Endothelial cell of umbilical vein (primary cell): ENCODE data around the gene OR5M3. TPM values are rescaled to one million over a fixed set of nuclear protein-coding genes. Genes with fewer than 3 reads are reported as not detected.

Source experiments
- Bru-seq: library from RNA; stranded (reverse); fragments of 400-500 nt; gene quantifications from one replicate; lab custom pipeline; 2021; lab: Mats Ljungman, UMichigan
- BruChase-seq, 2 experiments: library from RNA; stranded (reverse); fragments of 400-500 nt; gene quantifications; one replicate each; lab custom pipeline; 2021; lab: Mats Ljungman, UMichigan
- BruUV-seq: library from RNA; stranded (reverse); fragments of 400-500 nt; replicated peaks from 2 replicates; lab custom pipeline; 2021; lab: Mats Ljungman, UMichigan
- CTCF ChIA-PET: fragments of 300-600, 350-600 bp; sonication (Branson Sonifier 250); formaldehyde crosslinking; loops from one replicate; lab custom pipeline; 2021; ENCODE audit warnings: antibody characterized with exemption, inconsistent platforms; lab: Charles Lee
- POLR2A ChIA-PET: fragments of 300-600, 350-600 bp; sonication (Branson Sonifier 250); formaldehyde crosslinking; loops from one replicate; lab custom pipeline; 2021; ENCODE audit warnings: antibody characterized with exemption, inconsistent platforms; lab: Charles Lee
- DNase-seq: peaks from one replicate; pipeline ENCODE4 v3.0.0-alpha.2; 2011; ENCODE audit warnings: low read depth, low spot score
- FAIRE-seq: peaks from 2 replicates; lab custom pipeline; 2011; peaks lifted over from hg19 to GRCh38; lab: Jason Lieb, UNC
- H2AFZ ChIP-seq: 2 replicates; pipeline ENCODE4 v1.6.0; 2012; ENCODE audit warnings: low read depth, low read length, control low read depth, inconsistent platforms
- H3K27ac ChIP-seq: 2 replicates; pipeline ENCODE4 v1.5.1; 2011; ENCODE audit warnings: low read depth, mild to moderate bottlenecking, control low read depth, low read length, moderate library complexity; ENCODE audit not compliant: insufficient read depth
- H3K27me3 ChIP-seq, 2 experiments: 2 replicates each; pipeline versions ENCODE4 v1.6.0 to v1.6.1; 2011; ENCODE audit warnings: low read length in 2 of 2, mixed read lengths in 1 of 2; ENCODE audit not compliant: control insufficient read depth in 2 of 2, insufficient read depth in 2 of 2
- H3K36me3 ChIP-seq, 2 experiments: 2 replicates in 1 of 2; 3 replicates in 1 of 2; pipeline ENCODE4 v1.5.1; 2011; ENCODE audit warnings: low read length in 2 of 2, mild to moderate bottlenecking in 1 of 2, moderate library complexity in 1 of 2; ENCODE audit not compliant: control insufficient read depth in 2 of 2, insufficient read depth in 2 of 2; ENCODE audit errors: extremely low read depth in 1 of 2
- H3K4me1 ChIP-seq: 3 replicates; pipeline ENCODE4 v1.5.1; 2011; ENCODE audit warnings: mild to moderate bottlenecking, low read length; ENCODE audit not compliant: control insufficient read depth, insufficient read depth; ENCODE audit errors: extremely low read depth
- H3K4me2 ChIP-seq: 2 replicates; pipeline ENCODE4 v1.6.1; 2011; ENCODE audit warnings: low read length, control low read depth, mixed read lengths; ENCODE audit not compliant: insufficient read depth
- H3K4me3 ChIP-seq, 3 experiments: fragments of 200-600 bp in 1 of 3; sonication (generic), shearing (Covaris generic) in 1 of 3; replicated peaks in 1 of 3; 2 replicates each; pipeline ENCODE4 v1.5.1; 2011 to 2016; ENCODE audit warnings: control low read depth in 3 of 3, low read length in 3 of 3, mild to moderate bottlenecking in 2 of 3, inconsistent platforms in 1 of 3, low read depth in 1 of 3, moderate library complexity in 1 of 3; ENCODE audit not compliant: insufficient read depth in 1 of 3
- H3K79me2 ChIP-seq: 2 replicates; pipeline ENCODE4 v1.6.0; 2012; ENCODE audit warnings: low read length, inconsistent platforms; ENCODE audit not compliant: control insufficient read depth, insufficient read depth
- H3K9ac ChIP-seq: replicated peaks from 2 replicates; pipeline ENCODE3; 2011; ENCODE audit warnings: low read length, control low read depth; ENCODE audit not compliant: insufficient read depth; ENCODE audit errors: extremely low read depth
- H3K9me1 ChIP-seq: replicated peaks from 3 replicates; pipeline ENCODE4 v1.6.0; 2011; ENCODE audit warnings: mild to moderate bottlenecking, low read length; ENCODE audit not compliant: control insufficient read depth, insufficient read depth; ENCODE audit errors: extremely low read depth
- H3K9me3 ChIP-seq: replicated peaks from 2 replicates; pipeline ENCODE4 v1.5.1; 2012; ENCODE audit warnings: low read length, inconsistent platforms; ENCODE audit not compliant: control insufficient read depth, insufficient read depth
- H4K20me1 ChIP-seq: replicated peaks from 2 replicates; pipeline ENCODE3; 2011; ENCODE audit warnings: mild to moderate bottlenecking, low read length; ENCODE audit not compliant: control insufficient read depth, insufficient read depth; ENCODE audit errors: extremely low read depth
- EZH2 ChIP-seq: IDR thresholded peaks from 2 replicates; pipeline ENCODE4 v1.6.1; 2012; ENCODE audit warnings: borderline replicate concordance, low read depth, mild to moderate bottlenecking, moderate library complexity, low read length, inconsistent platforms; ENCODE audit not compliant: severe bottlenecking
- FOS ChIP-seq: IDR thresholded peaks from 2 replicates; pipeline ENCODE4 v1.6.1; 2011; ENCODE audit warnings: mild to moderate bottlenecking, low read length, moderate library complexity, borderline replicate concordance; ENCODE audit not compliant: insufficient read depth
- GATA2 ChIP-seq: IDR thresholded peaks from 2 replicates; pipeline ENCODE4 v1.7.0; 2011; ENCODE audit warnings: low read depth, mild to moderate bottlenecking, moderate library complexity, mixed read lengths, low read length; ENCODE audit not compliant: insufficient read length, insufficient read depth
- JUN ChIP-seq: IDR thresholded peaks from 2 replicates; pipeline ENCODE4 v1.6.1; 2011; ENCODE audit warnings: borderline replicate concordance, low read depth; ENCODE audit not compliant: insufficient read length, insufficient read depth
- MYC ChIP-seq: IDR thresholded peaks from one replicate; pipeline ENCODE4 v1.6.1; 2011; ENCODE audit warnings: mild to moderate bottlenecking, low read depth, low read length
- POLR2A ChIP-seq: IDR thresholded peaks from 2 replicates; pipeline ENCODE4 v1.6.1; 2012; ENCODE audit warnings: low read depth, mild to moderate bottlenecking, control low read depth, low read length
- POLR2AphosphoS5 ChIP-seq: IDR thresholded peaks from 2 replicates; pipeline ENCODE4 v1.6.1; 2012; ENCODE audit warnings: low read depth, mild to moderate bottlenecking, control low read depth, low read length, moderate library complexity; ENCODE audit not compliant: insufficient read depth
- dilution Hi-C: fragments of 300-500 bp; cut with MboI; formaldehyde crosslinking; loops from one replicate; pipeline ENCODE4 v1.15.0; 2019; ENCODE audit warnings: low sequenced_read_pairs; ENCODE audit not compliant: extremely low pct_ligation_motif_present
- intact Hi-C: fragments of 100-400 bp; cut with micrococcal nuclease; formaldehyde crosslinking; loops from one replicate; pipeline ENCODE4 v1.10.0; 2022
- long read RNA-seq: library from polyadenylated mRNA; stranded (forward); transcript quantifications from one replicate; pipeline ENCODE4 v2.0.0, GENCODE V29; 2021
- polyA minus RNA-seq, 3 experiments: library from RNA; depleted of rRNA, polyadenylated mRNA; stranded (reverse); fragments of >200 nt; gene quantifications; 1 replicate in 1 of 3; 2 replicates in 2 of 3; pipeline ENCODE4 v1.2.3, GENCODE V29; 2011
- polyA plus RNA-seq, 4 experiments: library from polyadenylated mRNA; depleted of rRNA in 3 of 4; stranded (reverse) in 3 of 4; unstranded in 1 of 4; fragments of >200 nt; gene quantifications; 2 replicates each; pipeline versions ENCODE4 v1.2.1 to v1.2.3, GENCODE V29; 2011 to 2012; ENCODE audit warnings: missing spikeins in 1 of 4
- total RNA-seq: library from RNA; stranded (reverse); gene quantifications from 2 replicates; pipeline ENCODE4 v1.2.3, GENCODE V29; 2021
- TF ChIP-seq, protein P1 (sequence below): IDR thresholded peaks from 2 replicates; pipeline ENCODE4 v1.6.1; 2011; ENCODE audit not compliant: insufficient read depth, insufficient read length
- TF ChIP-seq, protein P2 (sequence below), 2 donors: IDR thresholded peaks; 1 replicate in 1 of 2; 2 replicates in 1 of 2; pipeline ENCODE4 v1.5.1; 2011; ENCODE audit warnings: low read length in 2 of 2, mild to moderate bottlenecking in 2 of 2, moderate library complexity in 2 of 2, control low read depth in 1 of 2, inconsistent platforms in 1 of 2, low read depth in 1 of 2; ENCODE audit not compliant: insufficient read depth in 1 of 2; ENCODE audit errors: extremely low read depth in 1 of 2

The OR5M3 gene
- total RNA-seq (not detected in 2 replicates), polyA plus RNA-seq (not detected in 2 replicates), polyA minus RNA-seq (not detected in 2 replicates), Bru-seq, nascent RNA (not detected), BruChase-seq, experiment 1, labeled RNA remaining after a 6-hour chase (not detected), BruChase-seq, experiment 2, labeled RNA remaining after a 2-hour chase (not detected)
- polyA plus RNA-seq (2011; cell fraction: cytosol; rRNA removed) = not detected in 2 replicates
- not detected in 2 replicates for polyA plus RNA-seq (2011; cell fraction: nucleus; rRNA removed)
- not detected in 2 replicates for polyA plus RNA-seq (2012)
- not detected for polyA minus RNA-seq (2011; cell fraction: cytosol; rRNA and poly(A)+ RNA removed)
- polyA minus RNA-seq (2011; cell fraction: nucleus; rRNA and poly(A)+ RNA removed) = not detected in 2 replicates
- long read RNA-seq = 0 reads

DNA sequence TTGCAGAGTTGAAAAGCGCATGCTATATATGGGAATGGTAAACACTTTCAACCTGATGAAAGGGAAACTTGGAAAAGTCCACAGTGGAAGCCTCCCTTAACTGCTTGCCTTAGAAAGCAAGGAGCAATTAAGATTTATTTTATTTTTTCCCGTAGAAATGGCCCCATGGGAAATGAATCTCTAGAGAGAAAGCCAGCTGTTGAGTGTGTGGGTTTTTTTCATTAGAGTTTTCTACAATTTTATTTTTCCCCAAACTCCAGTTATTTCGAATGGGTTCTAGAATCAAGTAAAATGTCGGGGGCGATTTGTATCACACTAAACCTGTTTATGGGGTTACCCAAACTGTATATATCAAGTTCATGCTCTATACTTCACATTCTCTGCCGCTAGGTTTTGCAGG, at the start of gene OR5M3:
OR5M3 (minus strand) TSS at position 101 of the 400 bp plus-strand sequence. CDS start 2,855 bp downstream, outside the sequence.
- TF ChIP-seq POLR2A (no peak), POLR2AphosphoS5 (no peak), EZH2 (no peak), FOS (no peak), JUN (no peak), GATA2 (no peak), MYC (no peak)
- TF ChIP-seq, protein P1, sequence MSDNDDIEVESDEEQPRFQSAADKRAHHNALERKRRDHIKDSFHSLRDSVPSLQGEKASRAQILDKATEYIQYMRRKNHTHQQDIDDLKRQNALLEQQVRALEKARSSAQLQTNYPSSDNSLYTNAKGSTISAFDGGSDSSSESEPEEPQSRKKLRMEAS = no peak
- TF ChIP-seq, protein P2, sequence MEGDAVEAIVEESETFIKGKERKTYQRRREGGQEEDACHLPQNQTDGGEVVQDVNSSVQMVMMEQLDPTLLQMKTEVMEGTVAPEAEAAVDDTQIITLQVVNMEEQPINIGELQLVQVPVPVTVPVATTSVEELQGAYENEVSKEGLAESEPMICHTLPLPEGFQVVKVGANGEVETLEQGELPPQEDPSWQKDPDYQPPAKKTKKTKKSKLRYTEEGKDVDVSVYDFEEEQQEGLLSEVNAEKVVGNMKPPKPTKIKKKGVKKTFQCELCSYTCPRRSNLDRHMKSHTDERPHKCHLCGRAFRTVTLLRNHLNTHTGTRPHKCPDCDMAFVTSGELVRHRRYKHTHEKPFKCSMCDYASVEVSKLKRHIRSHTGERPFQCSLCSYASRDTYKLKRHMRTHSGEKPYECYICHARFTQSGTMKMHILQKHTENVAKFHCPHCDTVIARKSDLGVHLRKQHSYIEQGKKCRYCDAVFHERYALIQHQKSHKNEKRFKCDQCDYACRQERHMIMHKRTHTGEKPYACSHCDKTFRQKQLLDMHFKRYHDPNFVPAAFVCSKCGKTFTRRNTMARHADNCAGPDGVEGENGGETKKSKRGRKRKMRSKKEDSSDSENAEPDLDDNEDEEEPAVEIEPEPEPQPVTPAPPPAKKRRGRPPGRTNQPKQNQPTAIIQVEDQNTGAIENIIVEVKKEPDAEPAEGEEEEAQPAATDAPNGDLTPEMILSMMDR (IDR thresholded peaks at IDR 0.05; ENCODE audit: extremely low read depth in 1 of 2, insufficient read depth in 1 of 2, low read depth in 1 of 2, low read length in 2 of 2) = no peak
- dilution Hi-C loops = no loop called here
- H4K20me1 ChIP-seq = no peaks in the 10 kb centered on the region
- intact Hi-C loops = no loop called here
- H3K9me1 ChIP-seq = no peaks in the 10 kb centered on the region
- peaks cover 2% of the 10 kb centered on the region for H3K9me3 ChIP-seq
- BruUV-seq = no TSS peak
- H3K4me1 ChIP-seq = no peaks in the 10 kb centered on the region
- POLR2A ChIA-PET = no interaction called here
- FAIRE-seq (no peak), DNase-seq (no peak)
- no peak within 1 kb of the TSS for H3K4me3 ChIP-seq
- CTCF ChIA-PET = no interaction called here
- no peaks in the 10 kb centered on the region for H3K27me3 ChIP-seq
- H3K4me2 ChIP-seq = no peak within 1 kb of the TSS
- no peaks in the 10 kb centered on the region for H3K79me2 ChIP-seq
- no peak within 1 kb of the TSS for H3K27ac ChIP-seq
- no peak within 1 kb of the TSS for H2AFZ ChIP-seq
- H3K36me3 ChIP-seq = no peaks in the 10 kb centered on the region
- no peak within 1 kb of the TSS for H3K9ac ChIP-seq
